ENCODE data around the gene MSS51.

Gene MSS51

GRCh38 chr10:73433538-73433867 lies at the start of gene MSS51:
TSS of gene MSS51 (minus strand) at chr10:73433561. CDS start at chr10:73428284, 5,277 bp downstream.
- no peak for DNase-seq (ENCODE audit: low read depth, low spot score)

- DNase-seq (ENCODE audit: low read depth, low spot score), result peak; percentile 69
Measured at GRCh38 chr10:73480158-73480557, 46.8 kb upstream of the MSS51 start.

GRCh38 chr10:73478636-73479035 lies 45.3 kb upstream of the MSS51 start:
- DNase-seq (ENCODE audit: low read depth, low spot score), result no peak

- no peak for DNase-seq (ENCODE audit: low read depth, low spot score)
Measured at GRCh38 chr10:73471226-73471625, 37.9 kb upstream of the MSS51 start.

DNA sequence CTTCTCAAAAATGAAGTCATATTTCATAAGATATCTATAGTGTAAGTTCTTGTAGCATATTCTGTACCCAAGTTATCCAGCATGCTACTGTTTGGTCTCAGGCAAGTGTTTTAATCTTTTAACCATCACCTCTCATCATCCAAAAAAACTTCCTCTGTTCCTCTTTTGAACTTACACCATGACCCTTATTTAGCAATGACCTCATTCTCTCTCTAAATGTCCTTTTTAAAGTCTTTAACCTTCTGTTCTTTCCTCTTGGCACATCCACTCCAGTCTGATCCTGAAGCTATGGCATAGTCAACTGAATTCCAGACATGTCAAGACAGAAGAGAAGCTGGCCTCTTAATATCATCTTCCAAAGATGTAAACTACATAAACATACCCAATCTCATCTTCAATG lies 36.2 kb upstream of the MSS51 start:
- no peak for DNase-seq (ENCODE audit: low read depth, low spot score)

DNA sequence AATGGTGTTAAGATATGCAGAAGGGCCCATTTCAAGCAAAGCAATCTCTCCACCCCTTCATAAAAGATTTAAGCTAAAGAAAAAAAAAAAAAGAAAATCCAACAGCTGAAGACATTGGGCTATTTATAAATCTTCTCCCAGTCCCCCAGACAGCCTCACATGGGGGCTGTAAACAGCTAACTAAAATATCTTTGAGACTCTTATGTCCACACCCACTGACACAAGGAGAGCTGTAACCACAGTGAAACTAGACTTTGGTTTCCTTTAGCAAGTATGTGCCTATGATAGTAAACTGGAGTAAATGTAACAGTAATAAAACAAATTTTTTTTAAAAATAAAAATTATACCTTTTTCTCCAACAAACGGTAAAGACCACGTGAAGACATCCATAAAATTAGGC lies 33.8 kb upstream of the MSS51 start:
- DNase-seq (ENCODE audit: low read depth, low spot score), result no peak

DNA sequence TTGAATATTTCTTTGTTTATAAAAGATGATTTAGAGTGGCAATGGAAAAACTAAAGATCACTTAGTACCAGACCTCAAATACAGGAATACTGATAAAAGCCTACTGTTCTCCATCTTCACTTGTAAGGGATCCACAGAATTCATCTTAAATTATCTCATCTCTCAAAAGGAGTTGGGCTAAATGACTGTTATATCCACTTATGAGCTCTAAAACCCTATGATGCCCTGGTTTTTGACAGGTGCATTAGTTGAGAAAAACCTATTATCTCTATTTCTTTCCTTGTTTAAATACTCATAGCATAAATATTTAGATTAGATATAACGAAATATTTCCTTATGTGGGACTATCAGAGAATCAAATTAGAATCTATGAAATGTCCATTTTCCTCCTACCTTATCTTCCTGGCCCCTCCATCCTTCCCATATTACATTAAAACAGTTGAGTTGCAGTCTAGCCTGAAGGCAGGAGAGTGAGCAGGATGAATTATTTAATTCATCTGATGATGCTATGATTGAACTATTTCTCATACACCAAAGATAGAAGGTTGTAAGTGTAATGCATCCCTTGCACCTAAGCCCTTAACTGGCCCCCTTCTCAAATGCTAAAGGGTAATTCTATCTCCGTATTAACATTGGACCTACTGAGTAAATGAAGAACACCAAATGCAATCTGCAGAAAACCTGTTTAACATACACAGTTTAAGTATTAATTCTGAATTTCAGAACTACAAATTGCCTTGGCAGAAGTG lies 32.8 kb upstream of the MSS51 start:
- DNase-seq (ENCODE audit: low read depth, low spot score), result no peak

DNA sequence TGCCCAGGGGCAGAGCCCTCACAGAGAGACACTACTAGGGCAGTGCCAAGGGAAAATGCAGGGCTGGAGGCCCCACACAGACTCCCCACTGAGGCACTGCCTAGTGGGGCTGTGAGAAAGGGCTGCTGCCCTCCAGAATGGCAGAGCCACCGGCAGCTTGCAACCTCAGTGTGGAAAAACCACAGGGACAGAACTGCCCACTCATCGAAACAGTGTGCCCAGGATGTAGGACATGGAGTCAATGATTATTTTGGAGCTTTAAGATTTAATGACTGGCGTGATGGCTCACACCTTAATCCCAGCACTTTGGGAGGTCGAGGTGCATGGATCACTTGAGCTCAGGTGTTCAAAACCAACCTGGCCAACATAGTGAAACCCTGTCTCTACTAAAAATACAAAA lies 27.5 kb upstream of the MSS51 start:
- DNase-seq (ENCODE audit: low read depth, low spot score), result no peak

DNA sequence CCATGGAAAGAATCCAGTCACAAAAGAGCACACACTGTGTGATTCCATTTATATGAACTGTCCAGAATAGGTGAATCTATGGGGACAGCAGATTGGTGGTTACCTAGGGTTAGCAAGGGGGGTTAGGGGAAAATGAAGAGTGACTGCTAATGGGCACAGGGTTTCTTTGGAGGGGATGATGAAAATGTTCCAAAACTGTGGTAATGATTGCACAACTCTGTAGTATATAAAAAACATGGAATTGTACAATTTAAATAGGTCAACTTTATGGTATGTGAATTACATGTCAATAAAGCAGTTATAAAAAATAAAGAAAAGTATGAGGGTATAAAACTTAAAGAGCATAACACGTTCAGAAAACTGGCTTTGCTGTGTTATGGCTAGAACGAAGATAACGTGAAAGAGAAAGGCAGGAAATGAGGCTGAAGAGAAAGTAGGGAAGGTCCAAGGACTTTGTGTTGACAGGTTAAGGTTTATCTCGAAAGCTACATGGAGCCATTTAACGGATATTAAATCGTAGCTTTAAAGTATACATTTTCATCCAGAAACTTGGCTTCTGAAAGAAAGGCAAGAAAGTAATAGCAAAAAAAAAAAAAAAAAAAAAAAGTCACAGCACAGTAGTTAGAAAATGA lies 26.4 kb upstream of the MSS51 start:
- no peak for DNase-seq (ENCODE audit: low read depth, low spot score)

GRCh38 chr10:73456187-73456890 lies 23.0 kb upstream of the MSS51 start:
- DNase-seq (ENCODE audit: low read depth, low spot score), result no peak

DNA sequence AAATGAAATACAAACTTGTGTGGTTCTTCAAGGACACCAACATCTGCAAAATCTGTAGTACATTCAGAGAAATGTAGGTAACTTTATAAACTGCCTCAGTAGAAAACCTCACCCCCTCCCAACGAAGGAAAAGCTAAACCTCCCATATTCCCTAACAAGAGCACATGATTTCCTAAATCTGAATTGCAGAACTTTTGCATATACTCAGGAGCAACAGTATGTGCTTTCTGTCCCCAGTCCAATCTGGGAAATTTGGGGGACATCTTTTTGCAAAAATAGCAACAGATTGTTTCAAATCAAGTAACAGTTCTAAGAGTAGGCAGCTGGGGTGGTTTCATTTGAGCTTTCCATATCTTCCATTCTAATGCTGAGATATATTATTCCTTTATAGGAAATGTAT lies 15.8 kb upstream of the MSS51 start:
- no peak for DNase-seq (ENCODE audit: low read depth, low spot score)

- no peak for DNase-seq (ENCODE audit: low read depth, low spot score)
Measured at GRCh38 chr10:73448384-73448783, 15.0 kb upstream of the MSS51 start.

- no peak for DNase-seq (ENCODE audit: low read depth, low spot score)
Measured at GRCh38 chr10:73446926-73447325, 13.6 kb upstream of the MSS51 start.

DNA sequence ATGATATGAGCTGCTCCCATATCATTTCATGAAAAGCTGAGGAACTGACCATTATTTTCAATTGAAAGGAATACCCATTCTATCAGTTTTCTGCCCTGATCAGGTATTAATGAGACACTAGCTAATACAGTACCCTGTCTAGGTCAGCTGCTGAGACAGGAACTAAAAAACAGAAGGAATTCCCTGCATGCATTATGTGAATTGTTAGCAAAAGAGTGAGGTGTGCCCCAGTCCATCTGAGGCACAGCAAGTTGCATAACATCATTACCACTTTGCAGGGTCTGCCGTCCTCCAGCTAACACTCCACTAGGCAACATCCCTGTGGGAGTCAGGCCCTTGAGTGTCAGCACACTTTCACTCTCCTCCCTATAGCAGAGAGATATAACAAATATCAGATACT lies 11.1 kb upstream of the MSS51 start:
- no peak for DNase-seq (ENCODE audit: low read depth, low spot score)

- DNase-seq (ENCODE audit: low read depth, low spot score), result peak; percentile 65
Measured at GRCh38 chr10:73439605-73440312, 6.4 kb upstream of the MSS51 start.

- DNase-seq (ENCODE audit: low read depth, low spot score), result no peak
Measured at GRCh38 chr10:73439055-73439454, 5.7 kb upstream of the MSS51 start.

GRCh38 chr10:73432646-73433537 lies 469 bp downstream of the MSS51 start:
- DNase-seq (ENCODE audit: low read depth, low spot score), result no peak

- DNase-seq (ENCODE audit: low read depth, low spot score), result no peak
Measured at GRCh38 chr10:73426318-73426717, 7.0 kb downstream of the MSS51 start.

DNA sequence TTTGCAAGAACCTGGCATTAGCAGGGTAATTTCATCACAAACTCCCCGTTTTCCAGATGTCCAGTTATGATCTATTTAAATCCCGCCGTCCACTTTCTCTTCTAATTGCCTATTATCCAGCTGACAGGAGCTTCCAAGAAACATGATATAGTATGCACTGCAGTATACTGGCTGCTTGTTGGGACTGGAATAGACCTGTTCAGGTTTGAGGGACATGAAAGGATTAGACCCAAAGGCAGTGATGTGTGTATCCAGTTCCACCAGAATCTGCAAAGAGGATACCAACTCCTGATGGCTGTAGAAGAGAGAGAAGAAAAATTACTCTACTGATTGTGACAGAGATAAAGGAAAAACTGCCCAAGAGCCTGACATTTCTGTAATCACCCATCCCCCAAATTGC lies 8.9 kb downstream of the MSS51 start:
- DNase-seq (ENCODE audit: low read depth, low spot score), result no peak

- no peak for DNase-seq (ENCODE audit: low read depth, low spot score)
Measured at GRCh38 chr10:73423309-73423708, 10.1 kb downstream of the MSS51 start.

DNA sequence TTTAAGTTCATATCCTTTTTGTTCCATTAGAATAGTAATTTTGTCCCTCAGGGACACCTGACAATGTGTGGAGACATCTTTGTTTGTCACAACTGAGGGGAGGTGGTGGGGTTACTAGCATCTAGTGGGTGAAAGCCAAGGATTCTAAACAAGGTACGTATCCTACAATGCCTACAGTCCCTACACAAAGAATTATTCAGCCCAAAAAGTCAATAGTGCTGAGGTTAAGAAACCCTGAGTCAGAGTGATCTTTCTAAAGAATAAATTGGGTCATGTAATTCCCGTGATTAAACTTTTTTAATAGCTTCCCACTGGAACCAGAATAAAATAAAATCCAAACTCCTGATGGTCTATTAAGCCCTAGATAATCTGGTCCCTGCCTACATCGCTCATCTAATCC lies 16.8 kb downstream of the MSS51 start:
- no peak for DNase-seq (ENCODE audit: low read depth, low spot score)

Measured in astrocyte of the hippocampus (primary cell).